KOPT-K1 (cell line): ENCODE results near the gene ZNF687.

ENCODE experiments used
- H3K27ac ChIP-seq: fragments of 200-600 bp; sonication (generic); 2 replicates; pipeline ENCODE4 v1.5.1; 2016; ENCODE audit warnings: antibody characterized with exemption, mild to moderate bottlenecking, low read depth, low read length; ENCODE audit not compliant: poor library complexity, severe bottlenecking
- H3K36me3 ChIP-seq: fragments of 200-600 bp; sonication (generic); 2 replicates; pipeline ENCODE4 v1.5.1; 2017; ENCODE audit warnings: antibody characterized with exemption, mild to moderate bottlenecking, low read length, moderate library complexity; ENCODE audit not compliant: insufficient read depth
- H3K9me3 ChIP-seq: fragments of 200-600 bp; sonication (generic); 2 replicates; pipeline ENCODE4 v1.5.1; 2017; ENCODE audit warnings: antibody characterized with exemption, low read length, mild to moderate bottlenecking; ENCODE audit not compliant: insufficient read depth, poor library complexity, severe bottlenecking

Gene ZNF687

GRCh38 chr1:151281969-151282882 lies at the start of gene ZNF687:
TSS of gene ZNF687 (plus strand) at chr1:151282299. CDS start at chr1:151286292, 3,993 bp downstream.
- H3K27ac ChIP-seq = peak within 1 kb of the TSS; percentile 96
- peaks cover 25% of the 10 kb centered on the region for H3K36me3 ChIP-seq
- H3K9me3 ChIP-seq = no peaks in the 10 kb centered on the region

- H3K9me3 ChIP-seq = no peaks in the 10 kb centered on the region
- H3K27ac ChIP-seq = no peak overlapping the region
- H3K36me3 ChIP-seq = peaks cover 100% of the 10 kb centered on the region
Measured at GRCh38 chr1:151235235-151235634, 46.9 kb upstream of the ZNF687 start.

GRCh38 chr1:151237678-151238466 lies 44.2 kb upstream of the ZNF687 start:
- H3K36me3 ChIP-seq = peaks cover 100% of the 10 kb centered on the region
- no peaks in the 10 kb centered on the region for H3K9me3 ChIP-seq
- H3K27ac ChIP-seq = no peak overlapping the region

- peaks cover 100% of the 10 kb centered on the region for H3K36me3 ChIP-seq
- H3K9me3 ChIP-seq = no peaks in the 10 kb centered on the region
- no peak overlapping the region for H3K27ac ChIP-seq
Measured at GRCh38 chr1:151238467-151238739, 43.7 kb upstream of the ZNF687 start.

- no peaks in the 10 kb centered on the region for H3K9me3 ChIP-seq
- no peak overlapping the region for H3K27ac ChIP-seq
- H3K36me3 ChIP-seq = peaks cover 100% of the 10 kb centered on the region
Measured at GRCh38 chr1:151242442-151242841, 39.7 kb upstream of the ZNF687 start.

GRCh38 chr1:151243683-151244216 lies 38.3 kb upstream of the ZNF687 start:
- H3K9me3 ChIP-seq = no peaks in the 10 kb centered on the region
- H3K36me3 ChIP-seq = peaks cover 100% of the 10 kb centered on the region
- H3K27ac ChIP-seq = no peak overlapping the region

GRCh38 chr1:151246786-151247185 lies 35.3 kb upstream of the ZNF687 start:
- Histone ChIP-seq H3K36me3 (peaks cover 88% of the 10 kb centered on the region), H3K9me3 (no peaks in the 10 kb centered on the region), H3K27ac (no peak overlapping the region)

- Histone ChIP-seq H3K9me3 (no peaks in the 10 kb centered on the region), H3K27ac (no peak overlapping the region), H3K36me3 (peaks cover 38% of the 10 kb centered on the region)
Measured at GRCh38 chr1:151251656-151252470, 30.2 kb upstream of the ZNF687 start.

GRCh38 chr1:151254217-151255213 lies 27.6 kb upstream of the ZNF687 start, which contains the start of gene PSMD4:
TSS of gene PSMD4 (plus strand) at chr1:151254734. CDS start at chr1:151254783, 49 bp downstream.
- H3K36me3 ChIP-seq = peaks cover 12% of the 10 kb centered on the region; the same call in 1 of the 2 replicates
- H3K9me3 ChIP-seq = no peaks in the 10 kb centered on the region
- H3K27ac ChIP-seq = peak within 1 kb of the TSS; percentile 64

- Histone ChIP-seq H3K27ac (peak overlapping the region; percentile 64), H3K9me3 (no peaks in the 10 kb centered on the region), H3K36me3 (peaks cover 4% of the 10 kb centered on the region; the same call in 1 of the 2 replicates)
Measured at GRCh38 chr1:151255381-151255780, 26.7 kb upstream of the ZNF687 start.

- Histone ChIP-seq H3K36me3 (peaks cover 25% of the 10 kb centered on the region), H3K9me3 (no peaks in the 10 kb centered on the region), H3K27ac (no peak overlapping the region)
Measured at GRCh38 chr1:151259351-151259750, 22.7 kb upstream of the ZNF687 start.

GRCh38 chr1:151265446-151266236 lies 16.5 kb upstream of the ZNF687 start:
- H3K9me3 ChIP-seq = no peaks in the 10 kb centered on the region
- peaks cover 76% of the 10 kb centered on the region for H3K36me3 ChIP-seq
- no peak overlapping the region for H3K27ac ChIP-seq

GRCh38 chr1:151266315-151266714 lies 15.8 kb upstream of the ZNF687 start:
- H3K36me3 ChIP-seq = peaks cover 76% of the 10 kb centered on the region
- no peaks in the 10 kb centered on the region for H3K9me3 ChIP-seq
- no peak overlapping the region for H3K27ac ChIP-seq
